ENCODE results near the gene PLEKHA7.
"Not testable (repeated sequence)": the region's sequence is repeated elsewhere in the genome, so short reads cannot be mapped to it uniquely, and the experiment has no call there.

The PLEKHA7 gene

GRCh38 chr11:16921019-16921418, 93.2 kb downstream of the PLEKHA7 start:
- DNase-seq (ENCODE audit: low read depth): no peak
- TF ChIP-seq CTCF (IDR thresholded peaks at IDR 0.05; ENCODE audit: low read depth, low read length) (no peak), MAX (IDR thresholded peaks at IDR 0.05; ENCODE audit: low read depth, low read length) (no peak), POLR2A (IDR thresholded peaks at IDR 0.05; ENCODE audit: extremely low read depth, insufficient read length) (no peak), MYC (IDR thresholded peaks at IDR 0.05; ENCODE audit: low read depth, low read length) (no peak)
- no peak overlapping the region for H3K4me3 ChIP-seq (ENCODE audit: low read depth, low read length)

- TF ChIP-seq CTCF (IDR thresholded peaks at IDR 0.05; ENCODE audit: low read depth, low read length): no peak
- no peak for TF ChIP-seq POLR2A (IDR thresholded peaks at IDR 0.05; ENCODE audit: extremely low read depth, insufficient read length)
- no peak for TF ChIP-seq MYC (IDR thresholded peaks at IDR 0.05; ENCODE audit: low read depth, low read length)
- TF ChIP-seq MAX (IDR thresholded peaks at IDR 0.05; ENCODE audit: low read depth, low read length): no peak
- DNase-seq (ENCODE audit: low read depth): no peak
- no peak overlapping the region for H3K4me3 ChIP-seq (ENCODE audit: low read depth, low read length)
These were observed 93.7 kb downstream of the PLEKHA7 start for GRCh38 chr11:16920559-16920958.

GRCh38 chr11:16918543-16919182, 95.6 kb downstream of the PLEKHA7 start:
- H3K4me3 ChIP-seq (ENCODE audit: low read depth, low read length); DNase-seq (ENCODE audit: low read depth): not testable (repeated sequence)

GRCh38 chr11:16917941-16918340, 96.3 kb downstream of the PLEKHA7 start:
- DNase-seq (ENCODE audit: low read depth): no peak
- H3K4me3 ChIP-seq (ENCODE audit: low read depth, low read length): no peak overlapping the region
- TF ChIP-seq MYC (IDR thresholded peaks at IDR 0.05; ENCODE audit: low read depth, low read length): no peak
- TF ChIP-seq MAX (IDR thresholded peaks at IDR 0.05; ENCODE audit: low read depth, low read length): no peak
- TF ChIP-seq CTCF (IDR thresholded peaks at IDR 0.05; ENCODE audit: low read depth, low read length): no peak
- no peak for TF ChIP-seq POLR2A (IDR thresholded peaks at IDR 0.05; ENCODE audit: extremely low read depth, insufficient read length)

- no peak for DNase-seq (ENCODE audit: low read depth)
- TF ChIP-seq MAX (IDR thresholded peaks at IDR 0.05; ENCODE audit: low read depth, low read length) (no peak), MYC (IDR thresholded peaks at IDR 0.05; ENCODE audit: low read depth, low read length) (no peak), POLR2A (IDR thresholded peaks at IDR 0.05; ENCODE audit: extremely low read depth, insufficient read length) (no peak), CTCF (IDR thresholded peaks at IDR 0.05; ENCODE audit: low read depth, low read length) (no peak)
- no peak overlapping the region for H3K4me3 ChIP-seq (ENCODE audit: low read depth, low read length)
These were observed 101.5 kb downstream of the PLEKHA7 start for GRCh38 chr11:16912692-16913111.

GRCh38 chr11:16911658-16912057, 102.6 kb downstream of the PLEKHA7 start:
- TF ChIP-seq MAX (IDR thresholded peaks at IDR 0.05; ENCODE audit: low read depth, low read length): no peak
- no peak for TF ChIP-seq CTCF (IDR thresholded peaks at IDR 0.05; ENCODE audit: low read depth, low read length)
- no peak for TF ChIP-seq POLR2A (IDR thresholded peaks at IDR 0.05; ENCODE audit: extremely low read depth, insufficient read length)
- no peak for TF ChIP-seq MYC (IDR thresholded peaks at IDR 0.05; ENCODE audit: low read depth, low read length)
- H3K4me3 ChIP-seq (ENCODE audit: low read depth, low read length): no peak overlapping the region
- no peak for DNase-seq (ENCODE audit: low read depth)
